Body of pancreas (tissue), 4 donors: ENCODE results near the gene C2CD4D. TPM values are rescaled to one million over a fixed set of nuclear protein-coding genes. Genes with fewer than 3 reads are reported as not detected.

Source experiments
- ATAC-seq: fragments of 150-250 bp; one replicate; pipeline ENCODE4 v1.9.1; 2016
- DNase-seq, 4 donors: peaks; one replicate each; pipeline ENCODE4 v3.0.0-alpha.2; 2019
- H3K27ac ChIP-seq, 4 donors: fragments of 200-600 bp; sonication (generic); 1 replicate in 3 of 4; 2 replicates in 1 of 4; pipeline versions ENCODE4 v1.5.1 to v1.6.1; 2016 to 2019; ENCODE audit warnings: mild to moderate bottlenecking in 1 of 4, mixed read lengths in 1 of 4, moderate library complexity in 1 of 4
- H3K27me3 ChIP-seq, 2 donors: fragments of 200-600 bp; sonication (generic); one replicate each; pipeline ENCODE4 v1.6.0; 2016; ENCODE audit warnings: mild to moderate bottlenecking in 1 of 2
- H3K36me3 ChIP-seq, 2 donors: fragments of 200-600 bp; sonication (generic); replicated peaks in 1 of 2; 2 replicates each; pipeline ENCODE4 v1.5.1; 2016; ENCODE audit warnings: low read depth in 2 of 2; ENCODE audit not compliant: insufficient read depth in 1 of 2
- H3K4me1 ChIP-seq: fragments of 200-600 bp; sonication (generic); one replicate; pipeline ENCODE4 v1.6.0; 2016
- H3K4me3 ChIP-seq, 2 donors: fragments of 200-600 bp; sonication (generic); 1 replicate in 1 of 2; 2 replicates in 1 of 2; pipeline ENCODE4 v1.5.1; 2016 to 2019
- H3K9me3 ChIP-seq, 3 donors: fragments of 200-600 bp; sonication (generic); 1 replicate in 2 of 3; 2 replicates in 1 of 3; pipeline ENCODE4 v1.5.1; 2016
- POLR2A ChIP-seq, 3 donors: fragments of 450-650 bp; IDR thresholded peaks; one replicate each; pipeline ENCODE4 v1.6.1; 2016; ENCODE audit warnings: antibody characterized with exemption in 3 of 3, mild to moderate bottlenecking in 2 of 3
- WGBS, 2 donors: methylation state at CpG; one replicate each; pipeline ENCODE4 v1.1.5; 2017; 5-methylcytosine and 5-hydroxymethylcytosine counted together
- intact Hi-C: fragments of 100-400 bp; cut with DNase I; formaldehyde crosslinking; loops from one replicate; pipeline ENCODE4 v1.15.1; 2023
- total RNA-seq, 2 donors: library from RNA; depleted of rRNA; stranded (reverse); fragments of >200 nt; gene quantifications; one replicate each; pipeline ENCODE4 v1.1.0, GENCODE V29; 2016
- TF ChIP-seq, protein P1 (sequence below), 7 experiments: fragments of 450-650 bp in 4 of 7; fragments of 200-600 bp in 3 of 7; sonication (generic) in 3 of 7; IDR thresholded peaks; one replicate each; pipeline ENCODE4 v1.5.1; 2016 to 2019; ENCODE audit warnings: antibody characterized with exemption in 7 of 7

C2CD4D gene
- total RNA-seq, 2 donors from 2014 or later, result 0.26 to 2.6 TPM

DNA sequence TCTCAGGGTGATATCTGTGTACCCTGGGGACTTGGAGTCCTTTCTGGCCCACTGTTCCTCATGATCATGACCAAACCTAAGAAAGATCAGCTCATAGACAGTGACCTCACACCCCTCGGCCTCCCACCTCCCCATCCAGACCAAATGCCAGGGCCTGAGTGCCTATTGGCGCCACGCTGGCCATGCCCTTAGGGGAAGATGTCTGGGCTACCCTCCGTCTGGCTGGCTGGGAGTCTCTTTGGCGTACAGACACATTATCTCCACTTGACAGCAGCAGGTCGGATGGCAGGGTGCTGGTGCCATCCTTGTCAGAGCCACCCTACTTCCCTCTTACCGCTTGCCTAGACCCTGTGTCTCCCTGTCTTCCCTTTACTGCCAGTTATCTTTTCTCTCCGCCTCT is 16.4 kb downstream of the C2CD4D start:
- no peak for TF ChIP-seq POLR2A (IDR thresholded peaks at IDR 0.05)
- TF ChIP-seq, protein P1, sequence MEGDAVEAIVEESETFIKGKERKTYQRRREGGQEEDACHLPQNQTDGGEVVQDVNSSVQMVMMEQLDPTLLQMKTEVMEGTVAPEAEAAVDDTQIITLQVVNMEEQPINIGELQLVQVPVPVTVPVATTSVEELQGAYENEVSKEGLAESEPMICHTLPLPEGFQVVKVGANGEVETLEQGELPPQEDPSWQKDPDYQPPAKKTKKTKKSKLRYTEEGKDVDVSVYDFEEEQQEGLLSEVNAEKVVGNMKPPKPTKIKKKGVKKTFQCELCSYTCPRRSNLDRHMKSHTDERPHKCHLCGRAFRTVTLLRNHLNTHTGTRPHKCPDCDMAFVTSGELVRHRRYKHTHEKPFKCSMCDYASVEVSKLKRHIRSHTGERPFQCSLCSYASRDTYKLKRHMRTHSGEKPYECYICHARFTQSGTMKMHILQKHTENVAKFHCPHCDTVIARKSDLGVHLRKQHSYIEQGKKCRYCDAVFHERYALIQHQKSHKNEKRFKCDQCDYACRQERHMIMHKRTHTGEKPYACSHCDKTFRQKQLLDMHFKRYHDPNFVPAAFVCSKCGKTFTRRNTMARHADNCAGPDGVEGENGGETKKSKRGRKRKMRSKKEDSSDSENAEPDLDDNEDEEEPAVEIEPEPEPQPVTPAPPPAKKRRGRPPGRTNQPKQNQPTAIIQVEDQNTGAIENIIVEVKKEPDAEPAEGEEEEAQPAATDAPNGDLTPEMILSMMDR (IDR thresholded peaks at IDR 0.05), result no peak
- Histone ChIP-seq H3K4me1 (peaks cover 63% of the 10 kb centered on the region), H3K9me3 (no peaks in the 10 kb centered on the region), H3K27me3 (no peaks in the 10 kb centered on the region), H3K36me3 (peaks cover under 1 to 3% of the 10 kb centered on the region in 2 donors), H3K4me3 (no peak overlapping the region), H3K27ac (no peak overlapping the region)
- WGBS, 2 donors, result 71 to 84% methylated on average over 5 to 8 of the region's 8 CpGs
- intact Hi-C loops, result no loop called here
- DNase-seq (no peak), ATAC-seq (no peak)

DNA sequence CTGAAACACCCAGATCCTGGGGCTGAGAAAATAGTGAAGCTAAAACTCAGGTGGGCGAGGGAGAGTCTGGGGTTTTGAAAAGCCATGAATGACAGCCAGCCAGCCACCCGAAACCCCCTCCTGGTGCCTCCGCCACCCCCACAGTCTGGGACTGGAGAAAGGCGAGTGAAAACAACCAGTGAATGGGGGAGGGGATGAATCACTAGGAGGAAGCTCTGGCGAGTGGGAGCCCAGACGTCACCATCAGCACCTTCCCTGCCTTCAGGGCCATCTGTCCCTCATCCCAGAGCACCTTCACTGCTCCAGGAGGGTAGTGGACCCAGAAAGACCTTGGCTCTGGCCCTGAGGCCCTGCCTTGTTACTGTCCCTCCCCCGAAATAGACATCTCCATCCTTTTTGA is 17.2 kb downstream of the C2CD4D start:
- H3K9me3 ChIP-seq, result no peaks in the 10 kb centered on the region
- 61 to 72% methylated on average over 7 of the region's 7 CpGs for WGBS, 2 donors
- no peak overlapping the region for H3K27ac ChIP-seq
- H3K4me3 ChIP-seq, result no peak overlapping the region
- no peak for DNase-seq
- no peak for ATAC-seq
- no peak for TF ChIP-seq POLR2A (IDR thresholded peaks at IDR 0.05)
- TF ChIP-seq, protein P1 (IDR thresholded peaks at IDR 0.05), result no peak
- intact Hi-C loops, result no loop called here
- H3K4me1 ChIP-seq, result peaks cover 56% of the 10 kb centered on the region
- no peaks in the 10 kb centered on the region for H3K27me3 ChIP-seq
- H3K36me3 ChIP-seq, result peaks cover 0 to 3% of the 10 kb centered on the region in 2 donors

DNA sequence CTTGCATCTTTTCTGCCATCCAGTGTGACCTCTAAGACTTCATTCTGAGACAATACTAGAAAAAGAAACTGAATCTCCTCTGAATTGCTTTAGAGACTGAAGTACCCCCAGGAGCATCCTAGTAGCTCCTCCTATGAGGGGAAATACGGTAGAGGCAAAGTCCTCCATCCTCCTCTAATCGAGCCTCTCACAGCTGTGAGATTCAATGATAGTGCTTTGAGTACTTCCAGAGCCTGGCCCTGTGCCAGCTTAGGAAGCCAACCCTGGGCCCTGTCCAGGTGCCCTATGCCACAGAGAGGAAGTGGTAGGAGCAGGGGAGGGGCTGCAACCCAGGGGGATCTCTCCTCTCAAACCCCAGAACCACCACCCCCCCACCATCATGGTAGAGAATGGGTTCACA is 18.7 kb downstream of the C2CD4D start:
- H3K4me1 ChIP-seq, result peaks cover 42% of the 10 kb centered on the region
- intact Hi-C loops, result no loop called here
- H3K9me3 ChIP-seq, result no peaks in the 10 kb centered on the region
- H3K36me3 ChIP-seq, result peaks cover 0 to 7% of the 10 kb centered on the region in 2 donors
- no peak overlapping the region for H3K4me3 ChIP-seq
- H3K27ac ChIP-seq, result peak overlapping the region in 2 of 4 donors; percentile 40 to 42
- ATAC-seq, result peak; percentile 65
- no peaks in the 10 kb centered on the region for H3K27me3 ChIP-seq
- WGBS, 2 donors, result 0 to 7% methylated on average over 2 of the region's 2 CpGs
- TF ChIP-seq POLR2A (IDR thresholded peaks at IDR 0.05), result no peak
- TF ChIP-seq, protein P1 (IDR thresholded peaks at IDR 0.05), result no peak
- peak; percentile 68 to 79 (median 73) for DNase-seq

DNA sequence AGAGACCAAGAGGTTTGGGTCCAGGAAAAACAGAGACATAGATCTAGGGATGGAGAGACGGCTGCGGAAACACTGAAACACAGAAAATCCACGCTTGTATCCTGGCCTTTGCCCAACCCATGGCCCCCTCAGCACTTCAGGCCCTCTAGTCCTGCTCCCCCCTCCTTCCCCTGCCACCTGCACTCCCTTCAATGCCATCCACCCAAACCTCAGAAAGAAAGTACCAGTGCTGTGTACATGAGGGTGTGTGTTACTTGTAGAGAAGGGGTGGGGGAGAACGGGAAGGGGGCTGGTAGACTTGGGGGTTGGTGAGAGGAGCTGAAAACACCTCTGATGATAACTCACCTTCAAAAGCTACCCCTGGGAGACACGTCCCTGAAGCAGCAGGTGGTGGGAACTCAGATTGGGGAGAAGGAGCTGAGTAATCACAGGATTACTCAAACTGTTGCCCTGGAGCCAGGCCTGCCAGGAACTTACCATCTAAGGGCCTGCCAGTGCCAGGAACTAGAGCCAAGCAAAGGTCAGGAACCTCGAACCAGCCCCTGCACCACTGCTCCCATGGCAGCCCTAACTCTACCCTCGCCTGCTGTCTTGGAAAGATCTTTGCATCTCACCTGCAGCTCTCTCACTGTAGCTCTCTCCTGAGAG is 19.5 kb downstream of the C2CD4D start:
- WGBS, 2 donors, result 54 to 63% methylated on average over 7 of the region's 7 CpGs
- Histone ChIP-seq H3K9me3 (no peaks in the 10 kb centered on the region), H3K27me3 (no peaks in the 10 kb centered on the region), H3K4me1 (peaks cover 35% of the 10 kb centered on the region), H3K36me3 (peaks cover 0 to 6% of the 10 kb centered on the region in 2 donors), H3K27ac (peak overlapping the region in 2 of 4 donors; percentile 40 to 42), H3K4me3 (no peak overlapping the region)
- peak; percentile 80 for ATAC-seq
- no peak for TF ChIP-seq POLR2A (IDR thresholded peaks at IDR 0.05)
- TF ChIP-seq, protein P1 (IDR thresholded peaks at IDR 0.05), result no peak
- intact Hi-C loops, result no loop called here
- DNase-seq, result peak; percentile 64 to 75 (median 70)
